HG03066 (cell line): ENCODE measurements around the gene CABLES2.

Source experiments
- ATAC-seq: cut with Tn5 transposase; IDR thresholded peaks from one replicate; pipeline ENCODE4 v1.9.1; 2021; ENCODE audit warnings: low read depth; ENCODE audit not compliant: unreplicated experiment

The CABLES2 gene

GRCh38 chr20:62362991-62363919, 43.8 kb downstream of the CABLES2 start:
- ATAC-seq, result no peak

GRCh38 chr20:62362590-62362940, 44.5 kb downstream of the CABLES2 start:
- no peak for ATAC-seq

GRCh38 chr20:62361799-62362589, 45.1 kb downstream of the CABLES2 start:
- no peak for ATAC-seq

GRCh38 chr20:62360854-62361798, 46.0 kb downstream of the CABLES2 start:
- no peak for ATAC-seq

- no peak for ATAC-seq
Measured at GRCh38 chr20:62359491-62360121, 47.5 kb downstream of the CABLES2 start.

GRCh38 chr20:62359043-62359490, 48.0 kb downstream of the CABLES2 start:
- ATAC-seq, result no peak

- no peak for ATAC-seq
Measured at GRCh38 chr20:62358171-62359042, 48.7 kb downstream of the CABLES2 start.

- ATAC-seq, result no peak
Measured at GRCh38 chr20:62357681-62358080, 49.4 kb downstream of the CABLES2 start.

- ATAC-seq, result no peak
Measured at GRCh38 chr20:62357187-62357667, 49.9 kb downstream of the CABLES2 start.

GRCh38 chr20:62356589-62357186, 50.4 kb downstream of the CABLES2 start:
- ATAC-seq, result no peak

- no peak for ATAC-seq
Measured at GRCh38 chr20:62355878-62356588, 51.1 kb downstream of the CABLES2 start.

GRCh38 chr20:62355516-62355877, 51.6 kb downstream of the CABLES2 start:
- no peak for ATAC-seq

GRCh38 chr20:62354811-62355341, 52.2 kb downstream of the CABLES2 start:
- no peak for ATAC-seq

- no peak for ATAC-seq
Measured at GRCh38 chr20:62354031-62354808, 52.9 kb downstream of the CABLES2 start.

- ATAC-seq, result no peak
Measured at GRCh38 chr20:62353289-62354030, 53.6 kb downstream of the CABLES2 start.
